ENCODE data around the gene RPH3AL.

- TF ChIP-seq POLR2A (IDR thresholded peaks at IDR 0.05) (no peak), CTCF (IDR thresholded peaks at IDR 0.05) (no peak)
Measured at GRCh38 chr17:336110-337021, 16.2 kb downstream of the RPH3AL start.

All from testis (tissue), 2 donors.